ENCODE measurements around the gene EIF1. TPM values are rescaled to one million over a fixed set of nuclear protein-coding genes. Genes with fewer than 3 reads are reported as not detected.

The EIF1 gene
- total and polyA plus RNA-seq, 2 of the 8 experiments (the other 6 are each of a cell fraction or from before 2014, with no cell fraction given) = 175 to 539 TPM

DNA sequence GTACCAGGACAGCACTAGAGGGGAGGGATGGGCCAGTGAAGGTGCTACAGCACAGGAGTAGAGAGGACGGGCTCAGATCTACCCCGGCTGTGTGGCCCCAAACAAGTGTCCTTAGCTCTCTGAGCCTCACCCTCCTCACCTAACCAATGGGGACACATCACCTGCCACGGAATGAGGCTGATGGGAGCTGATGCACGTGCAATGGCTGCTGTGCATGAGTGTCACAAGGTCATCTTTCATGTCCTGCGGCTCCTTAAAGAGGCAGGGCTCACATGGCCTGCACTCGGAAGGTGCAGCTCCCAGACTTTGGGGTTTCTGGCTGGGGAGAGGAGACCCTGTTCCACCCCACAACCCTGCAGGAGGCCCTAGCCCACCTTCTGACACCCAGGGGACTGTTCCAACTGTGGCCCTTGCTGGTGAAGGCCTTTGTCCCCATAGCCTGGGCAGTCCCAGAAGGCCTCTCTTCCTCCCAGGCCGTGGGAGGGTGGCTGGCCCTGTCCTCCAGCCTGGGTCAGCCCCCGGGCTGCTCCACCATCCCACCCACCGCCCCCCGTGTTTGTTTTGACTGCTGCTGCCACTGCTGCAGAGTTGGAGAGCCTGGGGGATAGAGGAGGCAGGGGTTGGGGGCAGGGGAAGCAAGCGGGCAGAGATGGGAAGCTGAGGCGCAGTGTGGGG is 35.3 kb downstream of the EIF1 start:
- Histone ChIP-seq H3K14ac (ENCODE audit: insufficient read length) (no peak overlapping the region), H3K36me3 (ENCODE audit: control insufficient read depth in 2 of 4, insufficient read depth in 4 of 4, low read length in 3 of 4) (no peaks in the 10 kb centered on the region), H3K4me1 (replicated peaks in 1 of 4; ENCODE audit: control insufficient read depth in 3 of 4, insufficient read depth in 4 of 4, low read length in 3 of 4) (peaks cover 0 to 2% (median 0%) of the 10 kb centered on the region in 4 experiments; a peak in 3 of 7 replicates), H2AFZ (ENCODE audit: low read length) (no peak overlapping the region), H3K4me3 (ENCODE audit: extremely low read depth in 1 of 4, insufficient read depth in 2 of 4, low read depth in 3 of 4, low read length in 4 of 4) (no peak overlapping the region), H4K20me1 (replicated peaks in 1 of 2; ENCODE audit: control insufficient read depth in 1 of 2, insufficient read depth in 2 of 2, low read length in 2 of 2) (peaks cover 0 to 2% of the 10 kb centered on the region in 2 experiments), H2BK5ac (ENCODE audit: low read depth, low read length) (no peak overlapping the region), H3K79me2 (ENCODE audit: control insufficient read depth in 1 of 2, insufficient read depth in 2 of 2, low read length in 2 of 2) (no peaks in the 10 kb centered on the region), H4K5ac (ENCODE audit: insufficient read length, low read depth, low read length) (no peak overlapping the region), H3K18ac (ENCODE audit: extremely low read depth, low read length) (no peak overlapping the region), H2BK120ac (replicated peaks; ENCODE audit: low read depth, low read length) (no peak overlapping the region), H3K4ac (replicated peaks; ENCODE audit: insufficient read length, low read depth, low read length) (no peak overlapping the region), H3K9me3 (ENCODE audit: insufficient read depth in 2 of 2, low read depth in 1 of 2, low read length in 1 of 2) (no peaks in the 10 kb centered on the region), H4K8ac (ENCODE audit: extremely low read depth, insufficient read depth, low read length) (peak overlapping the region; percentile 3; the same call in 1 of the 2 replicates), H3K4me2 (ENCODE audit: insufficient read depth in 1 of 2, low read depth in 2 of 2, low read length in 2 of 2) (no peak overlapping the region), H3K27me3 (replicated peaks in 1 of 4; ENCODE audit: control insufficient read depth in 3 of 4, extremely low read depth in 1 of 4, insufficient read depth in 3 of 4, low read length in 3 of 4) (no peaks in the 10 kb centered on the region), H3K9ac (replicated peaks in 1 of 4; ENCODE audit: extremely low read depth in 1 of 4, low read depth in 3 of 4, low read length in 3 of 4) (no peak overlapping the region), H2BK20ac (ENCODE audit: low read length) (no peak overlapping the region), H3K56ac (replicated peaks; ENCODE audit: insufficient read length, low read depth, low read length) (no peak overlapping the region), H3K79me1 (ENCODE audit: low read depth, low read length) (no peaks in the 10 kb centered on the region), H3K27ac (ENCODE audit: low read depth, low read length) (no peak overlapping the region), H2AK5ac (ENCODE audit: low read depth, low read length) (no peak overlapping the region), H2BK12ac (ENCODE audit: low read depth, low read length) (no peak overlapping the region), H3K23me2 (ENCODE audit: low read depth, low read length) (no peaks in the 10 kb centered on the region), H3K23ac (ENCODE audit: insufficient read length) (no peak overlapping the region), H2BK15ac (ENCODE audit: low read length) (no peak overlapping the region), H4K91ac (replicated peaks; ENCODE audit: insufficient read length, low read length) (no peak overlapping the region)
- CTCF ChIA-PET (ENCODE audit: partially characterized antibody) = interaction anchor here (1.0 to 2.5 kb wide), 4 partner anchors 11 to 34 kb away, joined by 3 to 10 read pairs (median 4); partner anchors contain the start of gene HAP1
- no peak for FAIRE-seq
- 80% methylated on average over 11 of the region's 12 CpGs; no CpG with 5 or more reads in 1 of the 2 experiments for WGBS, 2 experiments (ENCODE audit: extremely low coverage in 1 of 2, insufficient coverage in 1 of 2, insufficient read length in 1 of 2, insufficient replicate concordance in 2 of 2, low coverage in 1 of 2, low lambda C conversion rate in 2 of 2, missing lambda C conversion rate in 1 of 2)
- no peak for DNase-seq (ENCODE audit: low read depth in 1 of 2, low spot score in 2 of 2)
- POLR2A ChIA-PET (ENCODE audit: partially characterized antibody) = interaction anchor here (0.8 to 18.3 kb wide), 3 partner anchors 11 to 32 kb away, joined by 3 to 215 read pairs (median 29); partner anchors contain the start of genes EIF1 and HAP1
- no peak for TF ChIP-seq KDM5A (IDR thresholded peaks at IDR 0.05; ENCODE audit: low read length)
